WTC11 (cell line): ENCODE results near the gene CORO1C. TPM values are rescaled to one million over a fixed set of nuclear protein-coding genes. Genes with fewer than 3 reads are reported as not detected.

Experiments used
- ATAC-seq: fragments of 200-7000 bp; cut with Tn5 transposase; 2 replicates; pipeline ENCODE4 v1.10.0; 2021; ENCODE audit warnings: mild to moderate bottlenecking, moderate library complexity
- CTCF ChIA-PET: fragments of 300-600 bp; sonication (Branson Sonifier 250); formaldehyde crosslinking; loops from one replicate; lab custom pipeline; 2021; ENCODE audit warnings: antibody characterized with exemption; lab: Charles Lee
- POLR2A ChIA-PET: fragments of 350-600 bp; sonication (Branson Sonifier 250); formaldehyde crosslinking; loops from one replicate; lab custom pipeline; 2021; ENCODE audit warnings: antibody characterized with exemption; lab: Charles Lee
- DNase-seq: peaks from one replicate; pipeline ENCODE4 v3.0.0; 2021; ENCODE audit warnings: low spot score
- H3K27ac Mint-ChIP-seq: 2 replicates; pipeline ENCODE4 v1.8.0; 2021; ENCODE audit warnings: mixed read lengths
- H3K27me3 Mint-ChIP-seq: 2 replicates; pipeline ENCODE4 v1.8.0; 2021; ENCODE audit warnings: low read depth, mild to moderate bottlenecking, moderate library complexity, mixed read lengths
- H3K36me3 Mint-ChIP-seq: 2 replicates; pipeline ENCODE4 v1.8.0; 2021; ENCODE audit warnings: mixed read lengths
- H3K4me1 Mint-ChIP-seq: 2 replicates; pipeline ENCODE4 v1.8.0; 2022; ENCODE audit warnings: mixed read lengths
- H3K4me3 Mint-ChIP-seq: 2 replicates; pipeline ENCODE4 v1.8.0; 2021; ENCODE audit warnings: mild to moderate bottlenecking, moderate library complexity, mixed read lengths
- H3K9me3 Mint-ChIP-seq: 2 replicates; pipeline ENCODE4 v1.8.0; 2021; ENCODE audit warnings: mixed read lengths
- AFF4 ChIP-seq: sonication (generic); formaldehyde crosslinking; IDR thresholded peaks from 2 replicates; pipeline ENCODE4 v1.8.1; 2023; ENCODE audit warnings: mild to moderate bottlenecking, missing genetic modification reagents, borderline replicate concordance
- ATF3 ChIP-seq: sonication (generic); formaldehyde crosslinking; conservative IDR thresholded peaks from 2 replicates; pipeline ENCODE4 v1.8.1; 2022; ENCODE audit warnings: mild to moderate bottlenecking, missing genetic modification reagents
- E2F4 ChIP-seq: sonication (generic); formaldehyde crosslinking; IDR thresholded peaks from 2 replicates; pipeline ENCODE4 v1.8.1; 2022; ENCODE audit warnings: low read depth, mild to moderate bottlenecking, moderate library complexity, missing genetic modification reagents, borderline replicate concordance
- E2F5 ChIP-seq: sonication (generic); formaldehyde crosslinking; IDR thresholded peaks from 2 replicates; pipeline ENCODE4 v1.8.1; 2022; ENCODE audit warnings: mild to moderate bottlenecking, moderate library complexity, missing genetic modification reagents
- MXD4 ChIP-seq: fragments of 250-450 bp; sonication (Bioruptor Pico); IDR thresholded peaks from 2 replicates; pipeline ENCODE4 v1.8.0; 2021; ENCODE audit warnings: mild to moderate bottlenecking, moderate library complexity, borderline replicate concordance
- PRDM15 ChIP-seq: sonication (generic); formaldehyde crosslinking; IDR thresholded peaks from 2 replicates; pipeline ENCODE4 v1.8.0; 2022; ENCODE audit warnings: missing genetic modification reagents
- RORB ChIP-seq: fragments of 250-450 bp; sonication (Bioruptor Pico); IDR thresholded peaks from 2 replicates; pipeline ENCODE4 v1.9.0; 2021; ENCODE audit warnings: mild to moderate bottlenecking
- TP53 ChIP-seq: sonication (generic); formaldehyde crosslinking; IDR thresholded peaks from 2 replicates; pipeline ENCODE4 v1.8.1; 2023; ENCODE audit warnings: mild to moderate bottlenecking, missing genetic modification reagents
- ZNF396 ChIP-seq: fragments of 250-450 bp; sonication (Bioruptor Pico); IDR thresholded peaks from 2 replicates; pipeline ENCODE4 v1.8.0; 2021; ENCODE audit warnings: mild to moderate bottlenecking, moderate library complexity, borderline replicate concordance
- ZNF416 ChIP-seq: fragments of 250-450 bp; sonication (Bioruptor Pico); IDR thresholded peaks from 2 replicates; pipeline ENCODE4 v1.9.0; 2021; ENCODE audit warnings: mild to moderate bottlenecking, inconsistent platforms
- ZNF532 ChIP-seq: fragments of 250-450 bp; sonication (Bioruptor Pico); IDR thresholded peaks from 2 replicates; pipeline ENCODE4 v1.9.0; 2021; ENCODE audit warnings: mild to moderate bottlenecking, borderline replicate concordance
- total RNA-seq: library from RNA; stranded (reverse); gene quantifications from 3 replicates; pipeline ENCODE4 v1.2.3, GENCODE V29; 2021

The CORO1C gene
- total RNA-seq, 1 experiment from 2014 or later = 113 TPM

- no peak for TF ChIP-seq ZNF532 (CRISPR knock-in tag)
Observed at GRCh38 chr12:108672054-108672453, 59.3 kb downstream of the CORO1C start (continued).

- Mint-ChIP-seq H3K4me1 (peaks cover 26% of the 10 kb centered on the region), H3K36me3 (peaks cover 6% of the 10 kb centered on the region), H3K27me3 (no peaks in the 10 kb centered on the region), H3K27ac (0 out of 2 replicates have a peak overlapping the region, but pooled peaks have one; percentile 19), H3K9me3 (no peaks in the 10 kb centered on the region), H3K4me3 (no peak overlapping the region)
- no peak for TF ChIP-seq RORB (CRISPR knock-in tag)
- no peak for TF ChIP-seq ZNF396 (CRISPR knock-in tag)
- no peak for TF ChIP-seq E2F5
- no peak for TF ChIP-seq E2F4 (CRISPR knock-in tag)
- TF ChIP-seq ATF3 (CRISPR knock-in tag) = no peak
- ATAC-seq = no peak
- POLR2A ChIA-PET = no interaction called here
- no peak for DNase-seq
- CTCF ChIA-PET = interaction anchor here (0.7 to 2.1 kb wide), 2 partner anchors 20 to 30 kb away, joined by 3 to 6 read pairs; no protein-coding TSS in a partner anchor
Observed at GRCh38 chr12:108671110-108671509, 60.2 kb downstream of the CORO1C start.

GRCh38 chr12:108670066-108670631 is 61.2 kb downstream of the CORO1C start:
- Mint-ChIP-seq H3K9me3 (no peaks in the 10 kb centered on the region), H3K36me3 (peaks cover 6% of the 10 kb centered on the region), H3K27ac (peak overlapping the region; percentile 80), H3K4me1 (peaks cover 28% of the 10 kb centered on the region), H3K4me3 (no peak overlapping the region), H3K27me3 (no peaks in the 10 kb centered on the region)
- TF ChIP-seq ZNF416 (no peak), MXD4 (CRISPR knock-in tag) (no peak), TP53 (CRISPR knock-in tag) (no peak), AFF4 (CRISPR knock-in tag) (no peak), PRDM15 (no peak)
- no peak for DNase-seq
- CTCF ChIA-PET = interaction anchor here (0.6 to 2.1 kb wide), 4 partner anchors 21 to 1976 kb away, joined by 3 to 6 read pairs (median 4); no protein-coding TSS in a partner anchor
- ATAC-seq = no peak
- POLR2A ChIA-PET = interaction anchor here (0.6 kb wide), 1 partner anchor 397 kb away, joined by 3 read pairs; no protein-coding TSS in a partner anchor
